A549 (cell line): ENCODE data around the gene PTPN23. TPM values are rescaled to one million over a fixed set of nuclear protein-coding genes. Genes with fewer than 3 reads are reported as not detected.

Source experiments
- ATAC-seq, 2 experiments: fragments of 200-7000 bp in 1 of 2; fragments of >200 bp in 1 of 2; cut with Nextera tagmentation in 1 of 2; cut with Tn5 transposase in 1 of 2; 3 replicates each; pipeline versions ENCODE4 v1.8.0 to v1.9.1; 2018 to 2020; ENCODE audit warnings: mild to moderate bottlenecking in 1 of 2, moderate library complexity in 1 of 2
- CTCF ChIA-PET: fragments of 300-600 bp; sonication (Branson Sonifier 250); formaldehyde crosslinking; extraction: SDS; loops from one replicate; lab custom pipeline; 2021; ENCODE audit warnings: antibody characterized with exemption, inconsistent platforms; lab: Yijun Ruan, JAX
- POLR2A ChIA-PET: fragments of 350-600 bp; formaldehyde crosslinking; extraction: SDS; loops from one replicate; lab custom pipeline; 2021; ENCODE audit warnings: antibody characterized with exemption, inconsistent platforms; lab: Yijun Ruan, JAX
- DNase-seq, 2 experiments: peaks; one replicate each; pipeline versions ENCODE4 v3.0.0 to v3.0.0-alpha.2; 2011 to 2016; ENCODE audit warnings: low read depth in 1 of 2, low spot score in 1 of 2
- FAIRE-seq: peaks from 2 replicates; lab custom pipeline; 2011; peaks lifted over from hg19 to GRCh38; lab: Jason Lieb, UNC
- H3K27ac ChIP-seq, 2 experiments: fragments of >200 bp; sonication (Bioruptor Twin); formaldehyde crosslinking; 3 replicates each; pipeline ENCODE4 v1.5.1; 2016 to 2017
- H3K4me1 ChIP-seq: fragments of >200 bp; sonication (Bioruptor Twin); formaldehyde crosslinking; 3 replicates; pipeline ENCODE4 v1.6.1; 2016
- H3K4me2 ChIP-seq: fragments of >200 bp; sonication (Bioruptor Twin); formaldehyde crosslinking; 3 replicates; pipeline ENCODE4 v1.6.1; 2016
- H3K4me3 ChIP-seq: fragments of >200 bp; sonication (Bioruptor Twin); formaldehyde crosslinking; 3 replicates; pipeline ENCODE4 v1.5.1; 2016
- H3K9me3 ChIP-seq: fragments of >200 bp; sonication (Bioruptor Twin); formaldehyde crosslinking; 3 replicates; pipeline ENCODE4 v1.6.1; 2016
- CBX2 ChIP-seq: fragments of 200-600 bp; sonication (generic); IDR thresholded peaks from 2 replicates; pipeline ENCODE4 v1.6.1; 2016; ENCODE audit warnings: low read depth, mild to moderate bottlenecking, borderline replicate concordance
- CBX8 ChIP-seq: fragments of 200-600 bp; sonication (generic); IDR thresholded peaks from 2 replicates; pipeline ENCODE4 v1.6.1; 2016
- CEBPB ChIP-seq, 2 experiments: fragments of >200 bp in 1 of 2; sonication (Bioruptor Twin) in 1 of 2; formaldehyde crosslinking in 1 of 2; IDR thresholded peaks; 2 replicates each; pipeline ENCODE4 v1.6.1; 2012 to 2016
- CHD2 ChIP-seq: fragments of 150-350 bp; IDR thresholded peaks from 2 replicates; pipeline ENCODE4 v1.6.1; 2014; ENCODE audit warnings: low read length; ENCODE audit not compliant: partially characterized antibody
- CHD4 ChIP-seq: fragments of 200-600 bp; sonication (generic); IDR thresholded peaks from 2 replicates; pipeline ENCODE4 v1.6.1; 2016; ENCODE audit warnings: antibody characterized with exemption, mild to moderate bottlenecking, borderline replicate concordance
- EHMT2 ChIP-seq: fragments of 200-600 bp; sonication (generic); IDR thresholded peaks from 2 replicates; pipeline ENCODE4 v1.6.1; 2016; ENCODE audit warnings: antibody characterized with exemption, low read depth, mild to moderate bottlenecking, moderate library complexity
- FOSB ChIP-seq: fragments of 250-450 bp; sonication (Bioruptor Pico); IDR thresholded peaks from 2 replicates; pipeline ENCODE4 v1.5.0; 2020; ENCODE audit warnings: mild to moderate bottlenecking, moderate library complexity
- GATA3 ChIP-seq: IDR thresholded peaks from 2 replicates; pipeline ENCODE4 v1.6.1; 2012; ENCODE audit warnings: borderline replicate concordance
- HDAC2 ChIP-seq: fragments of 200-600 bp; sonication (generic); IDR thresholded peaks from 2 replicates; pipeline ENCODE4 v1.6.1; 2016
- HOXA7 ChIP-seq: fragments of 250-450 bp; sonication (Bioruptor Pico); IDR thresholded peaks from 2 replicates; pipeline ENCODE4 v1.5.0; 2020; ENCODE audit warnings: mild to moderate bottlenecking, moderate library complexity
- HOXB13 ChIP-seq: fragments of 250-450 bp; sonication (Bioruptor Pico); IDR thresholded peaks from 2 replicates; pipeline ENCODE4 v1.5.0; 2020; ENCODE audit warnings: low read depth, mild to moderate bottlenecking, moderate library complexity
- JUN ChIP-seq, 2 experiments: fragments of >200 bp; sonication (Bioruptor Twin); formaldehyde crosslinking; IDR thresholded peaks; 2 replicates in 1 of 2; 3 replicates in 1 of 2; pipeline ENCODE4 v1.6.1; 2016 to 2017
- JUNB ChIP-seq: fragments of >200 bp; sonication (Bioruptor Twin); formaldehyde crosslinking; IDR thresholded peaks from 2 replicates; pipeline ENCODE4 v1.6.1; 2016
- KDM1A ChIP-seq: fragments of 200-600 bp; sonication (generic); IDR thresholded peaks from 2 replicates; pipeline ENCODE4 v1.6.1; 2016; ENCODE audit warnings: low read depth, mild to moderate bottlenecking
- KDM5A ChIP-seq: fragments of 200-600 bp; sonication (generic); IDR thresholded peaks from 2 replicates; pipeline ENCODE4 v1.6.1; 2016; ENCODE audit warnings: antibody characterized with exemption, mild to moderate bottlenecking
- NR3C1 ChIP-seq: fragments of >200 bp; sonication (Bioruptor Twin); formaldehyde crosslinking; IDR thresholded peaks from 3 replicates; pipeline ENCODE4 v1.6.1; 2017
- PHF8 ChIP-seq: fragments of 200-600 bp; sonication (generic); IDR thresholded peaks from 2 replicates; pipeline ENCODE4 v1.6.1; 2016; ENCODE audit warnings: low read depth, mild to moderate bottlenecking, antibody characterized with exemption, moderate library complexity, borderline replicate concordance
- POLR2AphosphoS2 ChIP-seq: conservative IDR thresholded peaks from 2 replicates; pipeline ENCODE4 v1.6.1; 2012; ENCODE audit warnings: low read length, improper control_type of control experiment, inconsistent platforms
- RAD21 ChIP-seq, 2 experiments: fragments of >200 bp in 1 of 2; sonication (Bioruptor Twin) in 1 of 2; formaldehyde crosslinking in 1 of 2; IDR thresholded peaks in 1 of 2; conservative IDR thresholded peaks in 1 of 2; 2 replicates in 1 of 2; 3 replicates in 1 of 2; pipeline ENCODE4 v1.6.1; 2012 to 2018; ENCODE audit warnings: inconsistent platforms in 1 of 2
- RFX5 ChIP-seq: fragments of 450-650 bp; IDR thresholded peaks from 2 replicates; pipeline ENCODE4 v1.7.1; 2014; ENCODE audit warnings: antibody characterized with exemption, mild to moderate bottlenecking, moderate library complexity
- SMC3 ChIP-seq: fragments of >200 bp; sonication (Bioruptor Twin); formaldehyde crosslinking; IDR thresholded peaks from 3 replicates; pipeline ENCODE4 v1.6.1; 2018; ENCODE audit warnings: inconsistent platforms
- SREBF2 ChIP-seq: fragments of 450-650 bp; IDR thresholded peaks from 2 replicates; pipeline ENCODE4 v1.6.1; 2014; ENCODE audit warnings: mild to moderate bottlenecking, moderate library complexity
- TFCP2L1 ChIP-seq: fragments of 250-450 bp; sonication (Bioruptor Pico); IDR thresholded peaks from 2 replicates; pipeline ENCODE4 v1.5.0; 2021; ENCODE audit warnings: mild to moderate bottlenecking
- TP53 ChIP-seq: fragments of 250-450 bp; sonication (Bioruptor Pico); IDR thresholded peaks from 2 replicates; pipeline ENCODE4 v1.5.0; 2021; ENCODE audit warnings: mild to moderate bottlenecking, moderate library complexity
- ZC3H11A ChIP-seq: fragments of 450-650 bp; IDR thresholded peaks from 2 replicates; pipeline ENCODE4 v1.6.1; 2014; ENCODE audit warnings: antibody characterized with exemption, mild to moderate bottlenecking
- ZFP36 ChIP-seq: fragments of 450-650 bp; IDR thresholded peaks from 2 replicates; pipeline ENCODE4 v1.6.1; 2014; ENCODE audit warnings: borderline replicate concordance; ENCODE audit not compliant: partially characterized antibody
- ZNF302 ChIP-seq: fragments of 250-450 bp; sonication (Bioruptor Pico); IDR thresholded peaks from 2 replicates; pipeline ENCODE4 v1.9.0; 2021; ENCODE audit warnings: inconsistent platforms, mild to moderate bottlenecking, moderate library complexity
- ZSCAN20 ChIP-seq: fragments of 250-450 bp; sonication (Bioruptor Pico); IDR thresholded peaks from 2 replicates; pipeline ENCODE4 v1.8.0; 2022; ENCODE audit warnings: mild to moderate bottlenecking, moderate library complexity
- WGBS: methylation state at CpG from one replicate; pipeline ENCODE4 v1.1.6; 2017; ENCODE audit errors: missing lambda C conversion rate; 5-methylcytosine and 5-hydroxymethylcytosine counted together
- polyA plus RNA-seq, 4 experiments: library from polyadenylated mRNA; depleted of rRNA in 3 of 4; stranded (reverse); fragments of >200 nt; fragmentation: RNase III in 1 of 4; extraction: RNeasy Plus Mini Kit Qiagen cat#74134 plus additional on column Dnase treatment in 1 of 4; gene quantifications; 2 replicates in 3 of 4; 3 replicates in 1 of 4; pipeline ENCODE4 v1.2.3, GENCODE V29; 2011 to 2017
- TF ChIP-seq, protein P1 (sequence below): fragments of 150-350 bp; IDR thresholded peaks from 2 replicates; pipeline ENCODE4 v1.6.1; 2014; ENCODE audit warnings: low read depth, mild to moderate bottlenecking, low read length
- TF ChIP-seq, protein P2 (sequence below): fragments of 250-450 bp; sonication (Bioruptor Pico); IDR thresholded peaks from 2 replicates; pipeline ENCODE4 v1.5.0; 2020; ENCODE audit warnings: low read depth, mild to moderate bottlenecking, moderate library complexity
- TF ChIP-seq, protein P3 (sequence below): IDR thresholded peaks from 2 replicates; pipeline ENCODE4 v1.6.1; 2012; ENCODE audit warnings: low read depth, borderline replicate concordance
- TF ChIP-seq, protein P4 (sequence below): IDR thresholded peaks from 2 replicates; pipeline ENCODE4 v1.6.1; 2012

PTPN23 gene
- polyA plus RNA-seq, 2 of the 4 experiments (the other 2 are of a cell fraction): 1.5 to 16.8 TPM

GRCh38 chr3:47342812-47343211 lies 38.0 kb upstream of the PTPN23 start:
- Histone ChIP-seq H3K9me3 (no peaks in the 10 kb centered on the region), H3K4me2 (no peak overlapping the region), H3K4me3 (no peak overlapping the region), H3K4me1 (no peaks in the 10 kb centered on the region), H3K27ac (no peak overlapping the region)
- ATAC-seq (no peak), DNase-seq (no peak), FAIRE-seq (no peak)
- ChIA-PET CTCF (interaction anchor here (0.5 kb wide), 1 partner anchor 237 kb away, joined by 3 read pairs; no protein-coding TSS in a partner anchor), POLR2A (no interaction called here)
- TF ChIP-seq EHMT2 (no peak), TFCP2L1 (CRISPR knock-in tag) (no peak), PHF8 (no peak), NR3C1 (no peak), HDAC2 (no peak), KDM5A (no peak), SMC3 (no peak), CBX8 (no peak)

DNA sequence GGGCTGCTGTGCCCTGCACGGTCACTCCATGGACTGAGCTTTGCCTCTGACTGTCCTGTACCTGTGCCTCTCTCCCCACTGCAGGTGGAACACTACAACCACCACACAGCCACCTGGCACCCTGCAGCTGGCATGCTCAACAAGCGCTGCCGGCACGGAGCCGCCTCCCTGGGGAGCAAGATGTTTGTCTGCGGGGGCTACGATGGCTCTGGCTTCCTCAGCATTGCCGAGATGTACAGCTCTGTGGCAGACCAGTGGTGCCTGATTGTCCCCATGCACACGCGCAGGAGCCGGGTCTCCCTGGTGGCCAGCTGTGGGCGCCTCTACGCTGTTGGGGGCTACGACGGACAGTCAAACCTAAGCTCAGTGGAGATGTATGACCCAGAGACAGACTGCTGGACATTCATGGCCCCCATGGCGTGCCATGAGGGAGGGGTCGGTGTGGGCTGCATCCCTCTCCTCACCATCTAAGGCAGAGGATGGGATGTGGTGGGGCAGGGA lies 37.3 kb upstream of the PTPN23 start:
- no peak for FAIRE-seq
- ATAC-seq: no peak
- no peaks in the 10 kb centered on the region for H3K9me3 ChIP-seq
- POLR2A ChIA-PET: no interaction called here
- no peak overlapping the region for H3K4me3 ChIP-seq
- H3K27ac ChIP-seq: no peak overlapping the region
- no peak for DNase-seq
- CTCF ChIA-PET: interaction anchor here (0.5 to 1.0 kb wide), 2 partner anchors 78 to 238 kb away, joined by 3 read pairs; no protein-coding TSS in a partner anchor
- H3K4me1 ChIP-seq: no peaks in the 10 kb centered on the region
- H3K4me2 ChIP-seq: no peak overlapping the region
- TF ChIP-seq SREBF2 (no peak), ZFP36 (no peak), FOSB (CRISPR knock-in tag) (no peak), CEBPB (IDR thresholded peaks at IDR 0.05) (no peak), RAD21 (conservative IDR thresholded peaks at IDR 0.05 in 1 of 2, IDR thresholded peaks at IDR 0.05 in 1 of 2) (no peak), ZC3H11A (no peak), ZNF302 (CRISPR knock-in tag) (no peak), GATA3 (no peak), NR3C1 (no peak), CHD4 (no peak), POLR2AphosphoS2 (no peak), CBX2 (no peak), ZSCAN20 (CRISPR knock-in tag) (no peak), TFCP2L1 (CRISPR knock-in tag) (no peak), KDM1A (no peak), PHF8 (no peak)
- TF ChIP-seq, protein P1, sequence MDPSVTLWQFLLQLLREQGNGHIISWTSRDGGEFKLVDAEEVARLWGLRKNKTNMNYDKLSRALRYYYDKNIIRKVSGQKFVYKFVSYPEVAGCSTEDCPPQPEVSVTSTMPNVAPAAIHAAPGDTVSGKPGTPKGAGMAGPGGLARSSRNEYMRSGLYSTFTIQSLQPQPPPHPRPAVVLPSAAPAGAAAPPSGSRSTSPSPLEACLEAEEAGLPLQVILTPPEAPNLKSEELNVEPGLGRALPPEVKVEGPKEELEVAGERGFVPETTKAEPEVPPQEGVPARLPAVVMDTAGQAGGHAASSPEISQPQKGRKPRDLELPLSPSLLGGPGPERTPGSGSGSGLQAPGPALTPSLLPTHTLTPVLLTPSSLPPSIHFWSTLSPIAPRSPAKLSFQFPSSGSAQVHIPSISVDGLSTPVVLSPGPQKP: no peak
- TF ChIP-seq, protein P2, sequence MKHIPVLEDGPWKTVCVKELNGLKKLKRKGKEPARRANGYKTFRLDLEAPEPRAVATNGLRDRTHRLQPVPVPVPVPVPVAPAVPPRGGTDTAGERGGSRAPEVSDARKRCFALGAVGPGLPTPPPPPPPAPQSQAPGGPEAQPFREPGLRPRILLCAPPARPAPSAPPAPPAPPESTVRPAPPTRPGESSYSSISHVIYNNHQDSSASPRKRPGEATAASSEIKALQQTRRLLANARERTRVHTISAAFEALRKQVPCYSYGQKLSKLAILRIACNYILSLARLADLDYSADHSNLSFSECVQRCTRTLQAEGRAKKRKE (CRISPR knock-in tag): no peak
- TF ChIP-seq, protein P3, sequence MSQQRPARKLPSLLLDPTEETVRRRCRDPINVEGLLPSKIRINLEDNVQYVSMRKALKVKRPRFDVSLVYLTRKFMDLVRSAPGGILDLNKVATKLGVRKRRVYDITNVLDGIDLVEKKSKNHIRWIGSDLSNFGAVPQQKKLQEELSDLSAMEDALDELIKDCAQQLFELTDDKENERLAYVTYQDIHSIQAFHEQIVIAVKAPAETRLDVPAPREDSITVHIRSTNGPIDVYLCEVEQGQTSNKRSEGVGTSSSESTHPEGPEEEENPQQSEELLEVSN: no peak
- 98% methylated on average over 10 of the region's 17 CpGs for WGBS

- WGBS: 88% methylated on average over 6 of the region's 6 CpGs
- POLR2A ChIA-PET: no interaction called here
- ATAC-seq (no peak), FAIRE-seq (no peak), DNase-seq (no peak)
- CTCF ChIA-PET: interaction anchor here (1.1 kb wide), 1 partner anchor 27 kb away, joined by 3 read pairs; no protein-coding TSS in a partner anchor
- no peak overlapping the region for H3K27ac ChIP-seq
- H3K4me2 ChIP-seq: no peak overlapping the region
- H3K9me3 ChIP-seq: no peaks in the 10 kb centered on the region
- no peaks in the 10 kb centered on the region for H3K4me1 ChIP-seq
- H3K4me3 ChIP-seq: no peak overlapping the region
- no peak for TF ChIP-seq HOXA7 (CRISPR knock-in tag)
- TF ChIP-seq JUN (IDR thresholded peaks at IDR 0.05): no peak
- no peak for TF ChIP-seq CHD2
- no peak for TF ChIP-seq CBX2
- TF ChIP-seq HOXB13 (CRISPR knock-in tag): no peak
- no peak for TF ChIP-seq GATA3
- no peak for TF ChIP-seq JUNB
- TF ChIP-seq TP53 (CRISPR knock-in tag): no peak
- TF ChIP-seq ZNF302 (CRISPR knock-in tag): no peak
- TF ChIP-seq CHD4: no peak
- TF ChIP-seq, protein P4, sequence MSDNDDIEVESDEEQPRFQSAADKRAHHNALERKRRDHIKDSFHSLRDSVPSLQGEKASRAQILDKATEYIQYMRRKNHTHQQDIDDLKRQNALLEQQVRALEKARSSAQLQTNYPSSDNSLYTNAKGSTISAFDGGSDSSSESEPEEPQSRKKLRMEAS: no peak
- TF ChIP-seq RFX5: no peak
Observed at GRCh38 chr3:47344971-47345370, 35.9 kb upstream of the PTPN23 start.
